Nephron (organoid): ENCODE results near the gene FXYD3.
"Not testable (repeated sequence)": the region's sequence is repeated elsewhere in the genome, so short reads cannot be mapped to it uniquely, and the experiment has no call there.

Experiments
- H3K27ac Mint-ChIP-seq, 3 experiments: 2 replicates each; pipeline ENCODE4 v1.8.0; 2020; ENCODE audit warnings: mixed read lengths in 3 of 3, mild to moderate bottlenecking in 2 of 3, moderate library complexity in 1 of 3
- H3K27me3 Mint-ChIP-seq: 2 replicates; pipeline ENCODE4 v1.8.0; 2021; ENCODE audit warnings: low read depth, mild to moderate bottlenecking, moderate library complexity, mixed read lengths
- H3K36me3 Mint-ChIP-seq: 2 replicates; pipeline ENCODE4 v1.8.0; 2020; ENCODE audit warnings: low read depth, mixed read lengths
- H3K4me1 Mint-ChIP-seq: 2 replicates; pipeline ENCODE4 v1.8.0; 2020; ENCODE audit warnings: mixed read lengths
- H3K4me3 Mint-ChIP-seq, 3 experiments: 2 replicates each; pipeline ENCODE4 v1.8.0; 2020; ENCODE audit warnings: mild to moderate bottlenecking in 3 of 3, mixed read lengths in 3 of 3, moderate library complexity in 2 of 3
- H3K9me3 Mint-ChIP-seq: 2 replicates; pipeline ENCODE4 v1.8.0; 2020; ENCODE audit warnings: mixed read lengths
- TF ChIP-seq, protein P1 (sequence below), 3 experiments: fragments of 200-600 bp; sonication (generic); IDR thresholded peaks; one replicate each; pipeline ENCODE4 v1.5.0; 2021; ENCODE audit warnings: antibody characterized with exemption in 3 of 3; ENCODE audit not compliant: unreplicated experiment in 3 of 3

The FXYD3 gene

DNA sequence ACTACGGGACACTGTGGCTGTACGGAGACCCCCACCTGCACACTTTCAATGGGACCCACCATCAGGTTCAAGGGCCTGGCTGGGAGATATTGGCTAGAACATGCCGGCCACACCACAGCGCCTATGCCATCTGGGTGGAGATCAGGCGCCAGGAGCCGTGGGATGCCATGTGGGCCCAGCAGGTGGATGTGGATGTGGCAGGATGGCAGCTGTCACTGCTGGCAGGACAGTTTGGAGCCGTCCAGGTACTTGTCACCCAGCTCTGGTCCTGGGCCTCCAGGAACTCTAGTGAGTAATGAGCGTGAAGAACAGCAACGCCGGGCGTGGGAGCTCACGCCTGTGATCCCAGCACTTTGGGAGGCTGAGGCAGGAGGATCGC is 15.7 kb upstream of the FXYD3 start:
- Mint-ChIP-seq H3K9me3 (no peaks in the 10 kb centered on the region), H3K27ac (no peak overlapping the region), H3K4me3 (no peak overlapping the region), H3K27me3 (peaks cover 4% of the 10 kb centered on the region), H3K36me3 (no peaks in the 10 kb centered on the region), H3K4me1 (no peaks in the 10 kb centered on the region)
- TF ChIP-seq, protein P1, sequence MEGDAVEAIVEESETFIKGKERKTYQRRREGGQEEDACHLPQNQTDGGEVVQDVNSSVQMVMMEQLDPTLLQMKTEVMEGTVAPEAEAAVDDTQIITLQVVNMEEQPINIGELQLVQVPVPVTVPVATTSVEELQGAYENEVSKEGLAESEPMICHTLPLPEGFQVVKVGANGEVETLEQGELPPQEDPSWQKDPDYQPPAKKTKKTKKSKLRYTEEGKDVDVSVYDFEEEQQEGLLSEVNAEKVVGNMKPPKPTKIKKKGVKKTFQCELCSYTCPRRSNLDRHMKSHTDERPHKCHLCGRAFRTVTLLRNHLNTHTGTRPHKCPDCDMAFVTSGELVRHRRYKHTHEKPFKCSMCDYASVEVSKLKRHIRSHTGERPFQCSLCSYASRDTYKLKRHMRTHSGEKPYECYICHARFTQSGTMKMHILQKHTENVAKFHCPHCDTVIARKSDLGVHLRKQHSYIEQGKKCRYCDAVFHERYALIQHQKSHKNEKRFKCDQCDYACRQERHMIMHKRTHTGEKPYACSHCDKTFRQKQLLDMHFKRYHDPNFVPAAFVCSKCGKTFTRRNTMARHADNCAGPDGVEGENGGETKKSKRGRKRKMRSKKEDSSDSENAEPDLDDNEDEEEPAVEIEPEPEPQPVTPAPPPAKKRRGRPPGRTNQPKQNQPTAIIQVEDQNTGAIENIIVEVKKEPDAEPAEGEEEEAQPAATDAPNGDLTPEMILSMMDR (IDR thresholded peaks at IDR 0.05; ENCODE audit: unreplicated experiment in 3 of 3): no peak

DNA sequence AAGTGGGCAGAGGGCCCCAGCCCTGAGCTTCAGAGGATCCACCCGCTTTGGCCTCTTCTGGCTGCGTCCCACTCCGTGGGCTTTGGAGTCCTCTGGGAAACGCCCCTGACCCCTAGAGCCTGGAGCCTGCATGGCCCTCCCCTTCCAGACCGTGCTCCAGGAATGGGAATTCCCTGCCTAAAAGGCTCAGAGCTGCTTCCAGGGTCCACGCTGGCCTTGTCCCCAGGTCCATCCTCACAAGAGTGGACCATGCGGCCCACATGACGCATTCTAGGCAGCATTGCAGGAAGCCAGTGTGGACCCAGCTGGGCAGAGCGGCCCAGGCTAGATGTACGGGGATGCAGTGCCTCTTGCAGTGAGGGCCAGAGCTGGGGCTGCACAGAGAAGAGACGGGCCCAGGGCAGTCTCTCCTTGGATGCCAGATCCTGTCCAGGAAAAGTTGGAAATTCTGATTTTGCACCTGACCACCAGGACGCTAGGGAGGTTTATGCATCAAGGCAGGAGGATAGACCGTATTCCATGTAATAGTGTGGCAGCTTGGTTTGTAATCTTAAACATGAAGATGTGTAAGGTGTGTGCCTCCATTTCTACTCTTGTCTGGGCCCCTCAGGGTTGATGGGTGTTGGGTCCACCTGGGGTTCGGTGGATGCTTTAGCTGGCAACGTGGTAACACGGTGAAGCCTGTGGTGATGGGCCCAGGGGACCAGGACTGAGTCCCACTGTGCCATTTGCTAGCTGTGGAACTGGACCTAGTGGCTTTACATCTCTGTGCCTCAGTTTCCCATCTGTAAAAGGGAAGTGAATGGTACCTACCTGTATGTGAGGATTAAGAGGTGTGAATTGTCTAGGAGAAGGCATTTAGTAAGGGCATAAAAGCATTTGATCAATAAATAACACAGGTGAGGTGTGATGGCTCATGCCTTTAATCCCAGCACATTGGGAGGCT is 14.8 kb upstream of the FXYD3 start:
- no peak overlapping the region for H3K27ac Mint-ChIP-seq
- no peak overlapping the region for H3K4me3 Mint-ChIP-seq
- TF ChIP-seq, protein P1 (IDR thresholded peaks at IDR 0.05; ENCODE audit: unreplicated experiment in 3 of 3): no peak
- H3K9me3 Mint-ChIP-seq: no peaks in the 10 kb centered on the region
- H3K36me3 Mint-ChIP-seq: no peaks in the 10 kb centered on the region
- peaks cover 3% of the 10 kb centered on the region for H3K27me3 Mint-ChIP-seq
- H3K4me1 Mint-ChIP-seq: no peaks in the 10 kb centered on the region

DNA sequence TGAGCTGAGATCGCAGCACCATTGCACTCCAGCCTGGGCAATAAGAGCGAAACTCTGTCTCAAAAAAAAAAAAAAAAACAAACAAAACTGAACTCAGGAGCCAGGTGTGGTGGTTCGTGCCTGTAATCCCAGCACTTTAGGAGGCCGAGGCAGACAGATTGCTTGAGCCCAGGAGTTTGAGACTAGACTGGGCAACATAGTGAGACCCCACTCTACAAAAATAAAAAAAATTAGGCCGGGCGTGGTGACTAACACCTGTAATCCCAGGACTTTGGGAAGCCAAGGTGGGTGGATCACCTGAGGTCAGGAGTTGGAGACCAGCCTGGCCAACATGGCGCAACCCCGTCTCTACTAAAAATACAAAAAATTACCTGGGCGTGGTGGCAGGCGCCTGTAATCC is 13.7 kb upstream of the FXYD3 start:
- not testable (repeated sequence) for H3K27me3 Mint-ChIP-seq, H3K9me3 Mint-ChIP-seq, H3K4me1 Mint-ChIP-seq, H3K4me3 Mint-ChIP-seq, H3K36me3 Mint-ChIP-seq, H3K27ac Mint-ChIP-seq

DNA sequence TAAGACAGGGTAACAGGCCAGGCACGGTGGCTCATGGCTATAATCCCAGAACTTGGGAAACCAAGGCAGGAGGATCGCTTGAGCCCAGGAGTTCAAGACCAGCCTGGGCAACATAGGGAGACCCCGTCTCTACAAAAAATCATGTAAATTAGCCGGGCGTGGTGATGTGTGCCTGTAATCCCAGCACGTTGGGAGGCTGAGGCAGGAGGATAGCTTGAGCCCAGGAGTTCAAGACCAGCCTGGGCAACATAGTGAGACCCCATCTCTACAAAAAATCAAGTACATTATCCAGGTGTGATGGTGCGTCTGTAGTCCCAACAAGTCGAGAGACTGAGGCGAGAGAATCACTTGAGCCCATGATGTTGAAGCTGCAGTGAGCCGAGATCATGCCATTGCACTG is 12.0 kb upstream of the FXYD3 start:
- H3K36me3 Mint-ChIP-seq, H3K27ac Mint-ChIP-seq: not testable (repeated sequence)

DNA sequence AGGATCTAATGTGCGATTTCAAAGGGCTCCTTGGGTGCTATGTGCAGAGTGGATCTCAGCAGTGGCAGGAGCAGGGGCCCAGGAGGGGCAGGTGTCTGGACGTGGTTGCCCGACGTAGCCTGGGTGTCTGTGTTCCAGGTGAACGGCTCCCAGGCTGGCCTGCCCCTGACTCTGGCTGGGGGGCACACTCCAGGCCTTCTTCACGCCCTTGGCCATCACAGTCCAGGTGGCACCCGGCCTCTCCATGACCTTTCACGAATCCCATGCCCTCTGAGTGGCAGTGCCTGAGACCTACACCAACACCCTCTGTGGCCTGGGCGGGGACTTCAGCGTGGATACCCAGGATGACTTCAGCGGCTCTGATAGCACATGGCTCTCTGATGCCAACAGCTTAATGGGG is 11.3 kb upstream of the FXYD3 start:
- no peaks in the 10 kb centered on the region for H3K4me1 Mint-ChIP-seq
- H3K27me3 Mint-ChIP-seq: peaks cover 6% of the 10 kb centered on the region
- no peaks in the 10 kb centered on the region for H3K9me3 Mint-ChIP-seq
- H3K36me3 Mint-ChIP-seq: no peaks in the 10 kb centered on the region
- TF ChIP-seq, protein P1 (IDR thresholded peaks at IDR 0.05; ENCODE audit: unreplicated experiment in 3 of 3): no peak
- H3K27ac Mint-ChIP-seq: no peak overlapping the region
- H3K4me3 Mint-ChIP-seq: no peak overlapping the region

More for the DNA sequence above, 12.0 kb upstream of the FXYD3 start:
- H3K4me1 Mint-ChIP-seq, H3K4me3 Mint-ChIP-seq, H3K9me3 Mint-ChIP-seq, H3K27me3 Mint-ChIP-seq: not testable (repeated sequence)

DNA sequence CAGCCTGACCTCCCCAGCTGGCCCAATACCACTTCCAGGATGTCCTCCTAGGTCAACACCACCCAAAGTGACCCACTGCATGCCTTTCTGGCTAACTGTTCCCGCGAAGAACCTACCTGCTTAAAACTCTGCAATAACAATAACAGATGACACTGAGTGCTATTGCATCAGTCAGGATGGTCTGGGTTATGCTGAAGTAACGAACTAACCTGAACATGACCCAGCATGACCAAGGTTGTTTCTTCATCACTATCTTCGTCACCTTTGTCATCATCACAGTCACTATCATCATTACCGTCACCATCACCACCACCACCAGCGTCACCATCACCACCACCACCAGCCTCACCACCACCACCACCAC is 10.6 kb upstream of the FXYD3 start:
- Mint-ChIP-seq H3K9me3 (no peaks in the 10 kb centered on the region), H3K36me3 (no peaks in the 10 kb centered on the region), H3K4me1 (no peaks in the 10 kb centered on the region), H3K4me3 (no peak overlapping the region), H3K27ac (no peak overlapping the region), H3K27me3 (peaks cover 6% of the 10 kb centered on the region)
- TF ChIP-seq, protein P1 (IDR thresholded peaks at IDR 0.05; ENCODE audit: unreplicated experiment in 3 of 3): no peak
